Activated naive CD8-positive, alpha-beta T cell treated with anti-CD3 and anti-CD28 coated beads for 36 hours (primary cell): ENCODE data around the gene PNPLA3. TPM values are rescaled to one million over a fixed set of nuclear protein-coding genes. Genes with fewer than 3 reads are reported as not detected.
A peak's percentile ranks its signal among the peaks of the same experiment; 100 is the strongest.
"Not testable (repeated sequence)": the region's sequence is repeated elsewhere in the genome, so short reads cannot be mapped to it uniquely, and the experiment has no call there.

Source experiments
- DNase-seq: peaks from one replicate; pipeline ENCODE4 v3.0.0; 2021
- H3K27ac Mint-ChIP-seq: one replicate; pipeline ENCODE4 v1.8.0; 2022; ENCODE audit warnings: mild to moderate bottlenecking, moderate library complexity, mixed read lengths
- H3K27me3 Mint-ChIP-seq: one replicate; pipeline ENCODE4 v1.8.0; 2022; ENCODE audit warnings: mild to moderate bottlenecking, mixed read lengths
- H3K36me3 Mint-ChIP-seq: one replicate; pipeline ENCODE4 v1.8.0; 2021; ENCODE audit warnings: mild to moderate bottlenecking, mixed read lengths
- H3K4me1 Mint-ChIP-seq: one replicate; pipeline ENCODE4 v1.8.0; 2021; ENCODE audit warnings: mixed read lengths
- H3K4me3 Mint-ChIP-seq: one replicate; pipeline ENCODE4 v1.8.0; 2022; ENCODE audit warnings: mild to moderate bottlenecking, moderate library complexity, mixed read lengths
- H3K9me3 Mint-ChIP-seq: one replicate; pipeline ENCODE4 v1.8.0; 2022; ENCODE audit warnings: mixed read lengths
- total RNA-seq, 2 experiments: library from RNA; stranded (reverse); gene quantifications; one replicate each; pipeline ENCODE4 v1.2.3, GENCODE V29; 2021

PNPLA3 gene
- total RNA-seq, 2 experiments from 2014 or later: 0.39 to 0.52 TPM

GRCh38 chr22:43901976-43902643, 21.5 kb upstream of the PNPLA3 start:
- Mint-ChIP-seq H3K4me3 (no peak overlapping the region), H3K4me1 (no peaks in the 10 kb centered on the region), H3K27ac (no peak overlapping the region), H3K27me3 (no peaks in the 10 kb centered on the region), H3K36me3 (no peaks in the 10 kb centered on the region), H3K9me3 (no peaks in the 10 kb centered on the region)
- no peak for DNase-seq

- not testable (repeated sequence) for H3K4me3 Mint-ChIP-seq, H3K4me1 Mint-ChIP-seq, H3K27me3 Mint-ChIP-seq, H3K27ac Mint-ChIP-seq, H3K36me3 Mint-ChIP-seq, DNase-seq, H3K9me3 Mint-ChIP-seq
Measured at GRCh38 chr22:43903033-43903432, 20.6 kb upstream of the PNPLA3 start.

GRCh38 chr22:43904412-43904811, 19.2 kb upstream of the PNPLA3 start:
- not testable (repeated sequence) for H3K4me3 Mint-ChIP-seq, H3K27me3 Mint-ChIP-seq, H3K36me3 Mint-ChIP-seq, H3K27ac Mint-ChIP-seq, H3K9me3 Mint-ChIP-seq, H3K4me1 Mint-ChIP-seq
- DNase-seq: peak; percentile 17

GRCh38 chr22:43905681-43906080, 17.9 kb upstream of the PNPLA3 start:
- no peaks in the 10 kb centered on the region for H3K27me3 Mint-ChIP-seq
- no peaks in the 10 kb centered on the region for H3K36me3 Mint-ChIP-seq
- H3K9me3 Mint-ChIP-seq: no peaks in the 10 kb centered on the region
- H3K4me3 Mint-ChIP-seq: no peak overlapping the region
- DNase-seq: no peak
- H3K27ac Mint-ChIP-seq: no peak overlapping the region
- no peaks in the 10 kb centered on the region for H3K4me1 Mint-ChIP-seq

DNA sequence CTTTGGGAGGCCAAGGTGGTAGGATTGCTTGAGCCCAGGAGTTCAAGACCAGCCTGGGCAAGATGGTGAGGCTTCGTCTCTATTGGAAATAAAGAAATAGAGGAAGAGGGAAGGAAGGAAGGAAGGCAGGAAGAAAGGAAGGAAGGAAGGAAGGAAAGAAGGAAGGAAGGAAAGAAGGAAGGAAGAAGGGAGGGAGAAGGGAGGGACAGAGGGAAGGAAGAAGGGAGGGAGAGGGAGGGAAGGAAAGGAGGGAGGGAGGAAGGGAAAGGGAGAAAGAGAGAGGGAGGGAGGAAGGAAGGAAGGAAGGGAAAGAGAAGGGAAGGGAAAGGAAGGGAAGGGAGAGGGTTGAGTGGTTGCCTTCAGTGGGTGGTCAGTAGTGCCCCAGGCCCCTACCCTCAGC, 13.9 kb upstream of the PNPLA3 start:
- Mint-ChIP-seq H3K4me3 (no peak overlapping the region), H3K27me3 (no peaks in the 10 kb centered on the region), H3K36me3 (no peaks in the 10 kb centered on the region), H3K9me3 (no peaks in the 10 kb centered on the region), H3K27ac (no peak overlapping the region), H3K4me1 (no peaks in the 10 kb centered on the region)
- no peak for DNase-seq

DNA sequence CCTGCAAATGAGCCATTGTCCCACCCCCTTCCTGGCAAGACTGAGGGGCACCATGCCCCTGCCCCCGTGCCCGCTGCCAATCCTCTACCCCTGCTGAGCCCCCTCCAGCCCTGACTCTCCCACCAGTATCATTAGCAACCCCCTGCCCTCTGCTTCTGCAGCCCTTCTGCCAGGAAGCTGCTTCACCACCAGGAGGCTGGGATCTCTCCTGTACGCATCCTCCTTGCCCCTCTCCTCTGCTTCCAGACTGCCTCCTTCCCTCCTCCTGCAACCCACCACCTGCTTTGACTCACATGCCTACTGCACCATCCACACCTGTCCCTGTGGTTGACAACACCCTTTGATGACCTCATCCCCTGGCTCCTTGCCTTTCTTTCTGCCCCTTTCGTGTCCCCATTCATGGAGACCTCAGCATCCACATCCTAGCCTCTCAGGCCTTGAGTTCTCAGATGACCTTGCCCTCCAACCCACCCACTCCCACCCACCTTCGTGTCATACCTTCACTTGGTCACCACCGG, 13.4 kb upstream of the PNPLA3 start:
- DNase-seq: no peak
- Mint-ChIP-seq H3K4me3 (no peak overlapping the region), H3K9me3 (no peaks in the 10 kb centered on the region), H3K27me3 (no peaks in the 10 kb centered on the region), H3K36me3 (no peaks in the 10 kb centered on the region), H3K4me1 (no peaks in the 10 kb centered on the region), H3K27ac (no peak overlapping the region)

DNA sequence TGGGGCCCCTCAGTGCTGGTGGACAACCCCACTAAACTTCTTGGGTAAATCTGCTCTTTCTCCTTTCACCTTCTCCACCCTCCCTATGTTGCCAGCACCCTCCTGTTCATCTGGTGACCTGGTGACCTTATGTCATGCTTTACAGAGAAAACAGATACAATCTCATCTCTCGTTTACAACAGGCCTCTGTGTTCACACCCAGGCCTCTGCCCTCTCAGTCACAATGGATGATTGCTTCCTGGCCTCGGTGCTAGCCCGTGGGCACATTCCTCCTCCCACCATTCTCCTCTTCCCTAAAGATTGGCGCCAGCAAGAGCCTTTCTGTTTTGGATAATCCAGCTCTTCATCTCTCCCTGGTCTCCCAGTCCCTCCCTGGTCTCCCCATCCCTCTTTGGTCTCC, 12.3 kb upstream of the PNPLA3 start:
- Mint-ChIP-seq H3K27ac (no peak overlapping the region), H3K4me1 (no peaks in the 10 kb centered on the region), H3K36me3 (no peaks in the 10 kb centered on the region), H3K4me3 (no peak overlapping the region), H3K27me3 (no peaks in the 10 kb centered on the region), H3K9me3 (no peaks in the 10 kb centered on the region)
- DNase-seq: no peak

GRCh38 chr22:43917521-43917920, 6.1 kb upstream of the PNPLA3 start:
- H3K36me3 Mint-ChIP-seq: no peaks in the 10 kb centered on the region
- no peak overlapping the region for H3K27ac Mint-ChIP-seq
- no peak overlapping the region for H3K4me3 Mint-ChIP-seq
- DNase-seq: no peak
- no peaks in the 10 kb centered on the region for H3K4me1 Mint-ChIP-seq
- no peaks in the 10 kb centered on the region for H3K9me3 Mint-ChIP-seq
- peaks cover 10% of the 10 kb centered on the region for H3K27me3 Mint-ChIP-seq

DNA sequence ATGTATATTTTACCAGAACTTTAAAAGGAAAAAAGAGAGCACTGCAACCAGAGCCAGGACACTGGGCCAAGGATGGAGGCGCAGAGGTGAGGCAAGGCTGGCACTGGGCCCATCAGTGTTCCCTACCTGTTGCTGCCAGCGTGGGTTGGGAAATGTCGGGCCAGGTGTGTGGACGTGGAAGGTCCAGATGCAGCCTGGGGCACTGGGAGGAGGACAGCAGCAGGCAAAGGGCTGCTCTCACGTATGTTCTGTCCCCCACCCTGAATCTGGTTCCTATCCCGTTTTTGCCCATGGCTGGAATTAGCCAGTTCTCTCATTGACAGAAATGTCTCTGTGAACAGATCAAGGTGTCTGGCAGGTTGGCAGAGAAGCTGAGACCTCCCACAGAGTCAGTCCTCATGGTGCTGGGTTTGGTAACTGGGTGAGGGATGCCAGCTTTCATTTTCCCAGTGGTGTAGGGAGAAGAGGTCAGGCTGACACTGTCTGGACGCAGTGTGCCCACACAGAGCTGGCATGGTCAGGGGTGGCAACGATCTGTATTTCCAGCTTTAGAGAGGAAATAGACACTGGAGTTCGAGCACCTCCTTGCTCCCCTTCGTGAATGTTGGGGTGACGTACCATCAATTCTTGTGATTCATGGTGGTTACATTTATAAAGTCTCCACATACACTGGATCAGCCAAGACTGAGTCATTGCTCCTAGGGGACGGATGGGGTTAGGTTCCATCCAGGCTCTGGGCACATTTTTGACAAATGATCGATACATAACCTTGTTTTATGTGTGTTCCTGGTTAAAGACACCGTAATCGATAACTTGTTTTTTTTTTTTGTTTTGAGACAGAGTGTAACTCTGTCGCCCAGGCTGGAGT, 4.3 kb upstream of the PNPLA3 start:
- peaks cover 10% of the 10 kb centered on the region for H3K27me3 Mint-ChIP-seq
- no peak overlapping the region for H3K4me3 Mint-ChIP-seq
- DNase-seq: no peak
- peaks cover 4% of the 10 kb centered on the region for H3K4me1 Mint-ChIP-seq
- no peaks in the 10 kb centered on the region for H3K36me3 Mint-ChIP-seq
- H3K27ac Mint-ChIP-seq: no peak overlapping the region
- H3K9me3 Mint-ChIP-seq: no peaks in the 10 kb centered on the region

- H3K9me3 Mint-ChIP-seq: no peaks in the 10 kb centered on the region
- H3K4me3 Mint-ChIP-seq: no peak overlapping the region
- no peak overlapping the region for H3K27ac Mint-ChIP-seq
- peaks cover 21% of the 10 kb centered on the region for H3K27me3 Mint-ChIP-seq
- no peaks in the 10 kb centered on the region for H3K36me3 Mint-ChIP-seq
- peaks cover 4% of the 10 kb centered on the region for H3K4me1 Mint-ChIP-seq
- no peak for DNase-seq
Measured at GRCh38 chr22:43921370-43921769, 2.2 kb upstream of the PNPLA3 start.

DNA sequence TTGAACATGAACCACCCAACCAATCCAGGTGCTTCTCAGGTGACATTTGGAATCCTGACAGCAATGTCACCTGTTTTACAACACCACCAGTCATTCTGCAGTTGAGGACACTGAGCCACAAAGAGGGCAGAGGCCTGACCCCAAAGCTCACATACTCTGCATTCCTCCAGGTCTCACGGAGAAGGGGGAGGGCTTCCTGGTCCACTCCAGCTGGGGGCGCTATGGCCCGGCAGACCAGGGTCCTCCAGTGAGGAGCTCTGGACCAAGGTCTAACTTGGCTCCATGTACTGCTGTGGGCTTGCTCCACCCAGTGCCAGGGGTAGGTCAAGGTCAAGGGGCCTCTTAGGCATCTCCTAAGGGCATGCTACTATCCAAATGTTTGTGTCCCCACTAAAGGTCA, 1.5 kb upstream of the PNPLA3 start:
- H3K9me3 Mint-ChIP-seq: no peaks in the 10 kb centered on the region
- H3K27me3 Mint-ChIP-seq: peaks cover 21% of the 10 kb centered on the region
- H3K4me3 Mint-ChIP-seq: no peak overlapping the region
- peaks cover 4% of the 10 kb centered on the region for H3K4me1 Mint-ChIP-seq
- no peaks in the 10 kb centered on the region for H3K36me3 Mint-ChIP-seq
- no peak for DNase-seq
- H3K27ac Mint-ChIP-seq: no peak overlapping the region

DNA sequence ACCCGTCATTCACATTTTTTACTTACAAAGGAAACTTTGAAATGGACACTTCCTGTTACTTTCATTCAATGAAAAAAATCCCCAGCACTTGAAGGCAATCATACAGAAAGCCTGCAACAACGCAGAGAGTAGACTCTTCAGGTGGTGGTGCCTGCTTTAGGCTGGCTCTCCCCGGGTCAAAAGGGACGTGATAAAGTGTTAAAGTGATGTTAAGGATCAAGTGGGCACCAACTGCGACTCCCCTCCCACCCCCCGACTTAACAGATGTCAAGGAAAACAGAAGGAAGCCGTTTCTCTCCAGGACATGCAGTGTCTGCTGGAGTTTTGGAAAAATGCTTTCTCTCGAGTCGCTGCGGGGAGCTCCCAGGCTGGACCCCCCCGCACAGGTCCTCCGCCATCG, 414 bp upstream of the PNPLA3 start:
- no peaks in the 10 kb centered on the region for H3K36me3 Mint-ChIP-seq
- H3K27ac Mint-ChIP-seq: peak overlapping the region; percentile 48
- peak overlapping the region; percentile 80 for H3K4me3 Mint-ChIP-seq
- DNase-seq: no peak
- H3K9me3 Mint-ChIP-seq: no peaks in the 10 kb centered on the region
- peaks cover 22% of the 10 kb centered on the region for H3K27me3 Mint-ChIP-seq
- peaks cover 4% of the 10 kb centered on the region for H3K4me1 Mint-ChIP-seq

GRCh38 chr22:43924877-43925276, 1.3 kb downstream of the PNPLA3 start:
- peak overlapping the region; percentile 67 for H3K4me3 Mint-ChIP-seq
- H3K36me3 Mint-ChIP-seq: no peaks in the 10 kb centered on the region
- H3K27ac Mint-ChIP-seq: no peak overlapping the region
- no peaks in the 10 kb centered on the region for H3K9me3 Mint-ChIP-seq
- peaks cover 4% of the 10 kb centered on the region for H3K4me1 Mint-ChIP-seq
- peaks cover 22% of the 10 kb centered on the region for H3K27me3 Mint-ChIP-seq
- DNase-seq: no peak

DNA sequence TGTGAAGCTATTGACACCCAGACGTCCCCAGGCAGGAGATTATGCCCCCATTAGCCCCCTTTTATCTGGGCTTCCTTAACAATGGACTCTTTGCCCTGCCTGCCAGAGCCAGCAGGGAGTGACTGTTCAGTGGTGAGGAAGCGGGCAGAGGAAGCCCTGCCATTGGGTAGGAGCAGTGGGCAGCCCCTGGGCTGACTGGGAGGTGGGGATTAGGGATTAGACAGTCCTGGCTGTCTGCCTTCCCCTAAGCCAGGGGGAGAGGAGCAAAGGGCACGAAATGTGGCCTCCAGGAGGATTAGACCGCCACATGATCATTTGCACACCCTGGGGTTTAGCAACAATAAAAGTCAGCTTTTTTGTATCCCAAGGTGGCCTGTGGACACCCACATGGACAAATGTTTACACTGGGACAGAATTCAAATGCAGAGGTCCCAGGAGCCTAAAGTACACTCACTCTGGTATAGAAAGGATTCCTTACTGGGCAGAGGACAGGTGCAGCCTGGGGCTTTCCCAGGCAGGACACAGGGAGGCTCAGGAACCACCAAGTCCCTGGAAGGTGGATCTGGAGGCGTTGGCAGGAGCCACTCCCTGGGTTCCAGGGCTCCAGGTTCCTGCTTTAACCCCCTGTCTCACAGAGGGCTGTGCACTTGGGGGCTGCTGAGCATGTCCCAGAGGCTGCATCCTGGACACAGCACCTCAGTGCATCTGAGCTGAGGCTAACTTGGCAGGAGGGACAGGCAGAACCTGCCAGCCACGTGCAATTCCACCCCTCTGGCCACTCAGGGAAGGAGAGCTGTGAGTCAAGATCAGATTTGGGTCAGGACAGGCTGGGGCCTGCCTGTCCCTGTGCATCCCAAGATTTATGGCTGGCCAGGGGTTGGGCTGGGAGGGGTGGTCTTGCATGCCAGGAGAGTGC, 2.1 kb downstream of the PNPLA3 start:
- Mint-ChIP-seq H3K27ac (no peak overlapping the region), H3K27me3 (peaks cover 20% of the 10 kb centered on the region), H3K4me3 (no peak overlapping the region), H3K4me1 (peaks cover 4% of the 10 kb centered on the region), H3K9me3 (no peaks in the 10 kb centered on the region), H3K36me3 (no peaks in the 10 kb centered on the region)
- no peak for DNase-seq

GRCh38 chr22:43926349-43926710, 2.7 kb downstream of the PNPLA3 start:
- Mint-ChIP-seq H3K27ac (no peak overlapping the region), H3K27me3 (peaks cover 15% of the 10 kb centered on the region)

More at GRCh38 chr22:43926349-43926710, 2.7 kb downstream of the PNPLA3 start:
- Mint-ChIP-seq H3K9me3 (no peaks in the 10 kb centered on the region), H3K4me3 (no peak overlapping the region), H3K4me1 (peaks cover 4% of the 10 kb centered on the region), H3K36me3 (no peaks in the 10 kb centered on the region)
- no peak for DNase-seq
